Activated CD4-positive, alpha-beta memory T cell treated with anti-CD3 and anti-CD28 coated beads, Interleukin-2, amount 10 ng/mL, durations not matched to agents 7 days and 5 days (primary cell): Measurements from ENCODE around the gene ADORA1. TPM values are rescaled to one million over a fixed set of nuclear protein-coding genes. Genes with fewer than 3 reads are reported as not detected.

ENCODE experiments used
- CTCF ChIA-PET: fragments of 350-600 bp; sonication (Branson Sonifier 250); formaldehyde crosslinking; loops from one replicate; lab custom pipeline; 2021; ENCODE audit warnings: antibody characterized with exemption, inconsistent platforms; lab: Charles Lee
- POLR2A ChIA-PET: fragments of 350-600 bp; sonication (Branson Sonifier 250); formaldehyde crosslinking; loops from one replicate; lab custom pipeline; 2021; ENCODE audit warnings: antibody characterized with exemption; lab: Charles Lee
- DNase-seq: peaks from one replicate; pipeline ENCODE4 v3.0.0-alpha.2; 2020
- H3K27ac Mint-ChIP-seq: one replicate; pipeline ENCODE4 v1.8.0; 2021; ENCODE audit warnings: mild to moderate bottlenecking, mixed read lengths
- H3K27me3 Mint-ChIP-seq: one replicate; pipeline ENCODE4 v1.8.0; 2021; ENCODE audit warnings: mixed read lengths
- H3K36me3 Mint-ChIP-seq: one replicate; pipeline ENCODE4 v1.8.0; 2021; ENCODE audit warnings: low read depth, mixed read lengths
- H3K4me1 Mint-ChIP-seq: one replicate; pipeline ENCODE4 v1.8.0; 2021; ENCODE audit warnings: mixed read lengths
- H3K4me3 Mint-ChIP-seq: one replicate; pipeline ENCODE4 v1.8.0; 2021; ENCODE audit warnings: mild to moderate bottlenecking, mixed read lengths
- H3K9me3 Mint-ChIP-seq: one replicate; pipeline ENCODE4 v1.8.0; 2021; ENCODE audit warnings: mixed read lengths
- total RNA-seq, 2 experiments: library from RNA; stranded (reverse); gene quantifications; one replicate each; pipeline ENCODE4 v1.2.3, GENCODE V29; 2021

ADORA1 gene
- total RNA-seq, 2 experiments from 2014 or later, result 0.40 TPM; not detected in 1

- Mint-ChIP-seq H3K36me3 (no peaks in the 10 kb centered on the region), H3K4me1 (no peaks in the 10 kb centered on the region), H3K9me3 (no peaks in the 10 kb centered on the region), H3K4me3 (no peak overlapping the region), H3K27ac (no peak overlapping the region), H3K27me3 (peaks cover 17% of the 10 kb centered on the region)
- ChIA-PET CTCF (interaction anchor here (1.2 kb wide), 1 partner anchor 19 kb away, joined by 4 read pairs; no protein-coding TSS in a partner anchor), POLR2A (no interaction called here)
- no peak for DNase-seq
Observed at GRCh38 chr1:203152158-203153034, 24.9 kb downstream of the ADORA1 start.

GRCh38 chr1:203153051-203153988 lies 25.8 kb downstream of the ADORA1 start:
- CTCF ChIA-PET, result interaction anchor here (1.0 to 1.2 kb wide), 2 partner anchors 18 to 20 kb away, joined by 3 to 4 read pairs; no protein-coding TSS in a partner anchor
- Mint-ChIP-seq H3K9me3 (no peaks in the 10 kb centered on the region), H3K4me3 (no peak overlapping the region), H3K36me3 (no peaks in the 10 kb centered on the region), H3K27me3 (peaks cover 26% of the 10 kb centered on the region), H3K27ac (no peak overlapping the region), H3K4me1 (no peaks in the 10 kb centered on the region)
- POLR2A ChIA-PET, result no interaction called here
- DNase-seq, result no peak

GRCh38 chr1:203153989-203154821 lies 26.7 kb downstream of the ADORA1 start:
- Mint-ChIP-seq H3K9me3 (no peaks in the 10 kb centered on the region), H3K27ac (no peak overlapping the region), H3K4me1 (no peaks in the 10 kb centered on the region), H3K36me3 (no peaks in the 10 kb centered on the region), H3K27me3 (peaks cover 33% of the 10 kb centered on the region), H3K4me3 (no peak overlapping the region)
- CTCF ChIA-PET, result interaction anchor here (1.0 kb wide), 1 partner anchor 17 kb away, joined by 3 read pairs; no protein-coding TSS in a partner anchor
- no peak for DNase-seq
- POLR2A ChIA-PET, result no interaction called here

- H3K27me3 Mint-ChIP-seq, result peaks cover 37% of the 10 kb centered on the region
- ChIA-PET POLR2A (no interaction called here), CTCF (no interaction called here)
- no peaks in the 10 kb centered on the region for H3K9me3 Mint-ChIP-seq
- no peaks in the 10 kb centered on the region for H3K4me1 Mint-ChIP-seq
- H3K4me3 Mint-ChIP-seq, result no peak overlapping the region
- H3K27ac Mint-ChIP-seq, result no peak overlapping the region
- DNase-seq, result no peak
- H3K36me3 Mint-ChIP-seq, result no peaks in the 10 kb centered on the region
Observed at GRCh38 chr1:203156280-203156679, 28.8 kb downstream of the ADORA1 start.

GRCh38 chr1:203158423-203158822 lies 30.9 kb downstream of the ADORA1 start:
- H3K4me3 Mint-ChIP-seq, result no peak overlapping the region
- ChIA-PET CTCF (interaction anchor here (1.0 to 1.5 kb wide), 3 partner anchors 11 to 118 kb away, joined by 3 to 4 read pairs (median 4); no protein-coding TSS in a partner anchor), POLR2A (no interaction called here)
- H3K27ac Mint-ChIP-seq, result no peak overlapping the region
- no peaks in the 10 kb centered on the region for H3K4me1 Mint-ChIP-seq
- H3K27me3 Mint-ChIP-seq, result peaks cover 44% of the 10 kb centered on the region
- no peaks in the 10 kb centered on the region for H3K9me3 Mint-ChIP-seq
- no peak for DNase-seq
- no peaks in the 10 kb centered on the region for H3K36me3 Mint-ChIP-seq

- no peak for DNase-seq
- peaks cover 3% of the 10 kb centered on the region for H3K4me1 Mint-ChIP-seq
- ChIA-PET POLR2A (no interaction called here), CTCF (interaction anchor here (1.0 to 1.5 kb wide), 3 partner anchors 12 to 119 kb away, joined by 3 to 4 read pairs (median 4); no protein-coding TSS in a partner anchor)
- H3K9me3 Mint-ChIP-seq, result no peaks in the 10 kb centered on the region
- peaks cover 47% of the 10 kb centered on the region for H3K27me3 Mint-ChIP-seq
- no peak overlapping the region for H3K4me3 Mint-ChIP-seq
- H3K36me3 Mint-ChIP-seq, result no peaks in the 10 kb centered on the region
- H3K27ac Mint-ChIP-seq, result no peak overlapping the region
Observed at GRCh38 chr1:203158960-203159665, 31.6 kb downstream of the ADORA1 start.

- no peak for DNase-seq
- Mint-ChIP-seq H3K27ac (no peak overlapping the region), H3K4me3 (no peak overlapping the region)
Observed at GRCh38 chr1:203159844-203160243, 32.3 kb downstream of the ADORA1 start.

GRCh38 chr1:203161175-203161574 lies 33.6 kb downstream of the ADORA1 start:
- no peak for DNase-seq
- Mint-ChIP-seq H3K4me3 (no peak overlapping the region), H3K27ac (no peak overlapping the region), H3K4me1 (peaks cover 5% of the 10 kb centered on the region), H3K9me3 (no peaks in the 10 kb centered on the region), H3K36me3 (no peaks in the 10 kb centered on the region), H3K27me3 (peaks cover 51% of the 10 kb centered on the region)
- ChIA-PET CTCF (no interaction called here), POLR2A (no interaction called here)

More at GRCh38 chr1:203159844-203160243, 32.3 kb downstream of the ADORA1 start:
- H3K36me3 Mint-ChIP-seq, result no peaks in the 10 kb centered on the region
- ChIA-PET CTCF (no interaction called here), POLR2A (no interaction called here)
- H3K27me3 Mint-ChIP-seq, result peaks cover 50% of the 10 kb centered on the region
- no peaks in the 10 kb centered on the region for H3K9me3 Mint-ChIP-seq
- peaks cover 5% of the 10 kb centered on the region for H3K4me1 Mint-ChIP-seq

- H3K4me3 Mint-ChIP-seq, result no peak overlapping the region
- ChIA-PET POLR2A (no interaction called here), CTCF (interaction anchor here (0.7 to 1.5 kb wide), 2 partner anchors 121 to 122 kb away, joined by 3 to 4 read pairs; no protein-coding TSS in a partner anchor)
- peaks cover 48% of the 10 kb centered on the region for H3K27me3 Mint-ChIP-seq
- H3K36me3 Mint-ChIP-seq, result no peaks in the 10 kb centered on the region
- no peaks in the 10 kb centered on the region for H3K9me3 Mint-ChIP-seq
- H3K27ac Mint-ChIP-seq, result no peak overlapping the region
- DNase-seq, result no peak
- H3K4me1 Mint-ChIP-seq, result peaks cover 5% of the 10 kb centered on the region
Observed at GRCh38 chr1:203161703-203162102, 34.2 kb downstream of the ADORA1 start.

GRCh38 chr1:203162403-203162802 lies 34.9 kb downstream of the ADORA1 start:
- Mint-ChIP-seq H3K9me3 (no peaks in the 10 kb centered on the region), H3K36me3 (no peaks in the 10 kb centered on the region), H3K27me3 (peaks cover 43% of the 10 kb centered on the region), H3K4me3 (no peak overlapping the region), H3K4me1 (peaks cover 5% of the 10 kb centered on the region), H3K27ac (no peak overlapping the region)
- ChIA-PET CTCF (interaction anchor here (1.5 to 3.0 kb wide), 2 partner anchors 11 to 123 kb away, joined by 4 to 11 read pairs; no protein-coding TSS in a partner anchor), POLR2A (interaction anchor here (0.6 kb wide), 1 partner anchor 19 kb away, joined by 3 read pairs; no protein-coding TSS in a partner anchor)
- no peak for DNase-seq

- ChIA-PET CTCF (interaction anchor here (3.0 kb wide), 1 partner anchor 9 kb away, joined by 11 read pairs; no protein-coding TSS in a partner anchor), POLR2A (no interaction called here)
- Mint-ChIP-seq H3K4me1 (peaks cover 5% of the 10 kb centered on the region), H3K9me3 (no peaks in the 10 kb centered on the region), H3K36me3 (no peaks in the 10 kb centered on the region), H3K4me3 (no peak overlapping the region), H3K27ac (no peak overlapping the region), H3K27me3 (peaks cover 28% of the 10 kb centered on the region)
- DNase-seq, result no peak
Observed at GRCh38 chr1:203163891-203164635, 36.5 kb downstream of the ADORA1 start.
